ENCODE measurements around the gene GPC5.

DNA sequence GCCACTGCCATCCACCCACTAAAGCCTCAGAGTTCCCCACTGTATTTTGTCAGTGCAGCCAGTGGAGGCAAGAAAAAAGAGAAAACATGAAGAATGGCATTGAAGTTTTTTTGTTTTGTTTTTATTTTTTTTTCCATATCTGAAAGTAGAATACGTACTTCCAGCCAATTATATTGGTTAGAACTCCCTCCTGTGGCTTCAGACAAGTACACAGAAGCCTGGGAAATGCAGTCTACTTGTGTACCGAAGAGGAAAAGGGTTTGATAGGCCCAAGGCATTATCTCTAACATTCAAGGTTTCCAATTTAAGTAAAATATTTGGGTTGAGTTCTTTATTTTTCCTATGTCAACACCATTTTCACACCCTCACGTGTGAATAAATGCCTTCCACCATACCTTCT is 1131.9 kb downstream of the GPC5 start:
- TF ChIP-seq, protein P1, sequence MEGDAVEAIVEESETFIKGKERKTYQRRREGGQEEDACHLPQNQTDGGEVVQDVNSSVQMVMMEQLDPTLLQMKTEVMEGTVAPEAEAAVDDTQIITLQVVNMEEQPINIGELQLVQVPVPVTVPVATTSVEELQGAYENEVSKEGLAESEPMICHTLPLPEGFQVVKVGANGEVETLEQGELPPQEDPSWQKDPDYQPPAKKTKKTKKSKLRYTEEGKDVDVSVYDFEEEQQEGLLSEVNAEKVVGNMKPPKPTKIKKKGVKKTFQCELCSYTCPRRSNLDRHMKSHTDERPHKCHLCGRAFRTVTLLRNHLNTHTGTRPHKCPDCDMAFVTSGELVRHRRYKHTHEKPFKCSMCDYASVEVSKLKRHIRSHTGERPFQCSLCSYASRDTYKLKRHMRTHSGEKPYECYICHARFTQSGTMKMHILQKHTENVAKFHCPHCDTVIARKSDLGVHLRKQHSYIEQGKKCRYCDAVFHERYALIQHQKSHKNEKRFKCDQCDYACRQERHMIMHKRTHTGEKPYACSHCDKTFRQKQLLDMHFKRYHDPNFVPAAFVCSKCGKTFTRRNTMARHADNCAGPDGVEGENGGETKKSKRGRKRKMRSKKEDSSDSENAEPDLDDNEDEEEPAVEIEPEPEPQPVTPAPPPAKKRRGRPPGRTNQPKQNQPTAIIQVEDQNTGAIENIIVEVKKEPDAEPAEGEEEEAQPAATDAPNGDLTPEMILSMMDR (IDR thresholded peaks at IDR 0.05 in 4 of 5, conservative IDR thresholded peaks at IDR 0.05 in 1 of 5), result no peak
- no peak for TF ChIP-seq POLR2A (IDR thresholded peaks at IDR 0.05)

Data from gastrocnemius medialis (tissue), 4 donors.